Stimulated activated CD4-positive, alpha-beta T cell treated with anti-CD3 and anti-CD28 coated beads, Interleukin-1b, Interleukin-23, amount 100 ng/mL, for 24 hours (primary cell): ENCODE measurements around the gene SLC6A8.
"Not testable (repeated sequence)": the region's sequence is repeated elsewhere in the genome, so short reads cannot be mapped to it uniquely, and the experiment has no call there.

ENCODE experiments used
- DNase-seq, 4 experiments: peaks; one replicate each; pipeline ENCODE4 v3.0.0-alpha.2; 2020; ENCODE audit warnings: low read depth in 4 of 4, low spot score in 1 of 4

The SLC6A8 gene

GRCh38 chrX:153745067-153745433 lies 57.3 kb downstream of the SLC6A8 start:
- not testable (repeated sequence) for DNase-seq
